ENCODE data around the gene ARHGAP40.

ARHGAP40 gene

GRCh38 chr20:38607351-38607750 is 5.7 kb downstream of the ARHGAP40 start:
- no peak overlapping the region for H3K27ac ChIP-seq (ENCODE audit: low read length)
- no peaks in the 10 kb centered on the region for H3K9me3 ChIP-seq (ENCODE audit: control insufficient read depth in 1 of 2, low read length in 2 of 2)
- H3K4me1 ChIP-seq (ENCODE audit: control insufficient read depth in 1 of 2, insufficient read depth in 2 of 2, low read length in 2 of 2) = no peaks in the 10 kb centered on the region
- H3K27me3 ChIP-seq (ENCODE audit: low read depth, low read length) = no peaks in the 10 kb centered on the region
- H3K4me3 ChIP-seq (ENCODE audit: low read depth in 1 of 2, low read length in 2 of 2) = no peak overlapping the region
- no peaks in the 10 kb centered on the region for H3K36me3 ChIP-seq (ENCODE audit: control insufficient read depth in 1 of 2, insufficient read depth in 2 of 2, low read length in 2 of 2)

- H3K4me3 ChIP-seq (ENCODE audit: low read depth in 1 of 2, low read length in 2 of 2) = no peak overlapping the region
These were observed 6.6 kb downstream of the ARHGAP40 start for GRCh38 chr20:38608188-38608587.

GRCh38 chr20:38609815-38610214 is 8.2 kb downstream of the ARHGAP40 start:
- no peaks in the 10 kb centered on the region for H3K27me3 ChIP-seq (ENCODE audit: low read depth, low read length)

More at GRCh38 chr20:38608188-38608587, 6.6 kb downstream of the ARHGAP40 start:
- Histone ChIP-seq H3K27ac (ENCODE audit: low read length) (no peak overlapping the region), H3K9me3 (ENCODE audit: control insufficient read depth in 1 of 2, low read length in 2 of 2) (no peaks in the 10 kb centered on the region), H3K36me3 (ENCODE audit: control insufficient read depth in 1 of 2, insufficient read depth in 2 of 2, low read length in 2 of 2) (no peaks in the 10 kb centered on the region), H3K27me3 (ENCODE audit: low read depth, low read length) (no peaks in the 10 kb centered on the region), H3K4me1 (ENCODE audit: control insufficient read depth in 1 of 2, insufficient read depth in 2 of 2, low read length in 2 of 2) (no peaks in the 10 kb centered on the region)

GRCh38 chr20:38610521-38610920 is 8.9 kb downstream of the ARHGAP40 start:
- Histone ChIP-seq H3K9me3 (ENCODE audit: control insufficient read depth in 1 of 2, low read length in 2 of 2) (no peaks in the 10 kb centered on the region), H3K27ac (ENCODE audit: low read length) (no peak overlapping the region), H3K36me3 (ENCODE audit: control insufficient read depth in 1 of 2, insufficient read depth in 2 of 2, low read length in 2 of 2) (no peaks in the 10 kb centered on the region), H3K27me3 (ENCODE audit: low read depth, low read length) (no peaks in the 10 kb centered on the region), H3K4me1 (ENCODE audit: control insufficient read depth in 1 of 2, insufficient read depth in 2 of 2, low read length in 2 of 2) (no peaks in the 10 kb centered on the region), H3K4me3 (ENCODE audit: low read depth in 1 of 2, low read length in 2 of 2) (no peak overlapping the region)

More at GRCh38 chr20:38609815-38610214, 8.2 kb downstream of the ARHGAP40 start:
- H3K27ac ChIP-seq (ENCODE audit: low read length) = no peak overlapping the region
- no peaks in the 10 kb centered on the region for H3K4me1 ChIP-seq (ENCODE audit: control insufficient read depth in 1 of 2, insufficient read depth in 2 of 2, low read length in 2 of 2)
- H3K4me3 ChIP-seq (ENCODE audit: low read depth in 1 of 2, low read length in 2 of 2) = no peak overlapping the region
- H3K9me3 ChIP-seq (ENCODE audit: control insufficient read depth in 1 of 2, low read length in 2 of 2) = no peaks in the 10 kb centered on the region
- H3K36me3 ChIP-seq (ENCODE audit: control insufficient read depth in 1 of 2, insufficient read depth in 2 of 2, low read length in 2 of 2) = no peaks in the 10 kb centered on the region

- Histone ChIP-seq H3K27me3 (ENCODE audit: low read depth, low read length) (no peaks in the 10 kb centered on the region), H3K4me1 (ENCODE audit: control insufficient read depth in 1 of 2, insufficient read depth in 2 of 2, low read length in 2 of 2) (no peaks in the 10 kb centered on the region), H3K27ac (ENCODE audit: low read length) (no peak overlapping the region), H3K9me3 (ENCODE audit: control insufficient read depth in 1 of 2, low read length in 2 of 2) (no peaks in the 10 kb centered on the region), H3K4me3 (ENCODE audit: low read depth in 1 of 2, low read length in 2 of 2) (no peak overlapping the region), H3K36me3 (ENCODE audit: control insufficient read depth in 1 of 2, insufficient read depth in 2 of 2, low read length in 2 of 2) (no peaks in the 10 kb centered on the region)
These were observed 11.3 kb downstream of the ARHGAP40 start for GRCh38 chr20:38612751-38613515.

GRCh38 chr20:38615283-38615682 is 13.7 kb downstream of the ARHGAP40 start:
- no peaks in the 10 kb centered on the region for H3K9me3 ChIP-seq (ENCODE audit: control insufficient read depth in 1 of 2, low read length in 2 of 2)
- no peak overlapping the region for H3K27ac ChIP-seq (ENCODE audit: low read length)
- peaks cover 3% of the 10 kb centered on the region for H3K27me3 ChIP-seq (ENCODE audit: low read depth, low read length)
- H3K4me1 ChIP-seq (ENCODE audit: control insufficient read depth in 1 of 2, insufficient read depth in 2 of 2, low read length in 2 of 2) = no peaks in the 10 kb centered on the region
- no peaks in the 10 kb centered on the region for H3K36me3 ChIP-seq (ENCODE audit: control insufficient read depth in 1 of 2, insufficient read depth in 2 of 2, low read length in 2 of 2)
- H3K4me3 ChIP-seq (ENCODE audit: low read depth in 1 of 2, low read length in 2 of 2) = no peak overlapping the region

- no peak overlapping the region for H3K27ac ChIP-seq (ENCODE audit: low read length)
- no peak overlapping the region for H3K4me3 ChIP-seq (ENCODE audit: low read depth in 1 of 2, low read length in 2 of 2)
- no peaks in the 10 kb centered on the region for H3K4me1 ChIP-seq (ENCODE audit: control insufficient read depth in 1 of 2, insufficient read depth in 2 of 2, low read length in 2 of 2)
- H3K36me3 ChIP-seq (ENCODE audit: control insufficient read depth in 1 of 2, insufficient read depth in 2 of 2, low read length in 2 of 2) = no peaks in the 10 kb centered on the region
- H3K9me3 ChIP-seq (ENCODE audit: control insufficient read depth in 1 of 2, low read length in 2 of 2) = no peaks in the 10 kb centered on the region
- peaks cover 3% of the 10 kb centered on the region for H3K27me3 ChIP-seq (ENCODE audit: low read depth, low read length)
These were observed 14.8 kb downstream of the ARHGAP40 start for GRCh38 chr20:38616457-38616856.

- Histone ChIP-seq H3K4me3 (ENCODE audit: low read depth in 1 of 2, low read length in 2 of 2) (no peak overlapping the region), H3K9me3 (ENCODE audit: control insufficient read depth in 1 of 2, low read length in 2 of 2) (no peaks in the 10 kb centered on the region), H3K4me1 (ENCODE audit: control insufficient read depth in 1 of 2, insufficient read depth in 2 of 2, low read length in 2 of 2) (no peaks in the 10 kb centered on the region), H3K36me3 (ENCODE audit: control insufficient read depth in 1 of 2, insufficient read depth in 2 of 2, low read length in 2 of 2) (no peaks in the 10 kb centered on the region), H3K27ac (ENCODE audit: low read length) (no peak overlapping the region), H3K27me3 (ENCODE audit: low read depth, low read length) (peaks cover 3% of the 10 kb centered on the region)
These were observed 15.6 kb downstream of the ARHGAP40 start for GRCh38 chr20:38617011-38617829.

GRCh38 chr20:38617830-38618196 is 16.2 kb downstream of the ARHGAP40 start:
- no peaks in the 10 kb centered on the region for H3K9me3 ChIP-seq (ENCODE audit: control insufficient read depth in 1 of 2, low read length in 2 of 2)
- no peak overlapping the region for H3K4me3 ChIP-seq (ENCODE audit: low read depth in 1 of 2, low read length in 2 of 2)
- no peak overlapping the region for H3K27ac ChIP-seq (ENCODE audit: low read length)
- H3K27me3 ChIP-seq (ENCODE audit: low read depth, low read length) = peaks cover 3% of the 10 kb centered on the region
- H3K4me1 ChIP-seq (ENCODE audit: control insufficient read depth in 1 of 2, insufficient read depth in 2 of 2, low read length in 2 of 2) = no peaks in the 10 kb centered on the region
- no peaks in the 10 kb centered on the region for H3K36me3 ChIP-seq (ENCODE audit: control insufficient read depth in 1 of 2, insufficient read depth in 2 of 2, low read length in 2 of 2)

- H3K27me3 ChIP-seq (ENCODE audit: low read depth, low read length) = peaks cover 3% of the 10 kb centered on the region
- H3K9me3 ChIP-seq (ENCODE audit: control insufficient read depth in 1 of 2, low read length in 2 of 2) = peaks cover 0 to 10% of the 10 kb centered on the region in 2 donors
- H3K36me3 ChIP-seq (ENCODE audit: control insufficient read depth in 1 of 2, insufficient read depth in 2 of 2, low read length in 2 of 2) = no peaks in the 10 kb centered on the region
- H3K4me1 ChIP-seq (ENCODE audit: control insufficient read depth in 1 of 2, insufficient read depth in 2 of 2, low read length in 2 of 2) = no peaks in the 10 kb centered on the region
- H3K27ac ChIP-seq (ENCODE audit: low read length) = no peak overlapping the region
- H3K4me3 ChIP-seq (ENCODE audit: low read depth in 1 of 2, low read length in 2 of 2) = no peak overlapping the region
These were observed 18.8 kb downstream of the ARHGAP40 start for GRCh38 chr20:38620441-38620840.

GRCh38 chr20:38623061-38623460 is 21.5 kb downstream of the ARHGAP40 start:
- peaks cover 0 to 10% of the 10 kb centered on the region in 2 donors for H3K9me3 ChIP-seq (ENCODE audit: control insufficient read depth in 1 of 2, low read length in 2 of 2)
- H3K36me3 ChIP-seq (ENCODE audit: control insufficient read depth in 1 of 2, insufficient read depth in 2 of 2, low read length in 2 of 2) = no peaks in the 10 kb centered on the region
- no peak overlapping the region for H3K4me3 ChIP-seq (ENCODE audit: low read depth in 1 of 2, low read length in 2 of 2)
- no peaks in the 10 kb centered on the region for H3K4me1 ChIP-seq (ENCODE audit: control insufficient read depth in 1 of 2, insufficient read depth in 2 of 2, low read length in 2 of 2)
- no peak overlapping the region for H3K27ac ChIP-seq (ENCODE audit: low read length)
- H3K27me3 ChIP-seq (ENCODE audit: low read depth, low read length) = peaks cover 3% of the 10 kb centered on the region
